IMR-90 (cell line): ENCODE measurements around the gene IGFBP1. TPM values are rescaled to one million over a fixed set of nuclear protein-coding genes. Genes with fewer than 3 reads are reported as not detected.
A peak's percentile ranks its signal among the peaks of the same experiment; 100 is the strongest.

Source experiments
- ATAC-seq: fragments of 200-7000 bp; cut with Tn5 transposase; 2 replicates; pipeline ENCODE4 v1.9.1; 2020; ENCODE audit warnings: low read depth, mild to moderate bottlenecking, moderate library complexity
- BruUV-seq: library from RNA; stranded (reverse); fragments of 400-500 nt; replicated peaks from 2 replicates; lab custom pipeline; 2021; lab: Mats Ljungman, UMichigan
- CTCF ChIA-PET: fragments of 300-600 bp; formaldehyde crosslinking; extraction: SDS; loops from one replicate; lab custom pipeline; 2021; ENCODE audit warnings: antibody characterized with exemption; lab: Yijun Ruan, JAX
- POLR2A ChIA-PET: fragments of 300-600 bp; sonication (Branson Sonifier 250); formaldehyde crosslinking; loops from one replicate; lab custom pipeline; 2022; ENCODE audit warnings: antibody characterized with exemption; ENCODE audit not compliant: unreplicated experiment; lab: Charles Lee
- DNase-seq: peaks from one replicate; pipeline ENCODE4 v3.0.0; 2013
- H2AFZ ChIP-seq: replicated peaks from 2 replicates; pipeline ENCODE3; 2013; ENCODE audit warnings: low read length, mild to moderate bottlenecking; ENCODE audit not compliant: poor library complexity
- H2AK5ac ChIP-seq: 2 replicates; pipeline ENCODE4 v1.6.1; 2013; ENCODE audit warnings: low read depth, low read length, inconsistent platforms
- H2AK9ac ChIP-seq: replicated peaks from 2 replicates; pipeline ENCODE3; 2013; ENCODE audit warnings: mild to moderate bottlenecking, low read depth, low read length, moderate library complexity; ENCODE audit not compliant: poor library complexity
- H2BK120ac ChIP-seq: 2 replicates; pipeline ENCODE4 v1.6.1; 2013; ENCODE audit warnings: low read depth, low read length, inconsistent platforms
- H2BK15ac ChIP-seq: 3 replicates; pipeline ENCODE4 v1.6.1; 2013; ENCODE audit warnings: low read depth, low read length, inconsistent platforms
- H2BK20ac ChIP-seq: 2 replicates; pipeline ENCODE4 v1.6.1; 2013; ENCODE audit warnings: low read depth, mild to moderate bottlenecking, inconsistent platforms, low read length, moderate library complexity
- H2BK5ac ChIP-seq: 2 replicates; pipeline ENCODE4 v1.6.1; 2013; ENCODE audit warnings: mild to moderate bottlenecking, low read depth, low read length, inconsistent platforms; ENCODE audit not compliant: poor library complexity, severe bottlenecking
- H3K14ac ChIP-seq: replicated peaks from 2 replicates; pipeline ENCODE4 v1.6.1; 2013; ENCODE audit warnings: low read depth, low read length, inconsistent platforms
- H3K18ac ChIP-seq: 2 replicates; pipeline ENCODE4 v1.6.1; 2013; ENCODE audit warnings: low read depth, low read length, control low read depth
- H3K23ac ChIP-seq: 2 replicates; pipeline ENCODE4 v1.6.1; 2013; ENCODE audit warnings: low read depth, low read length, inconsistent platforms
- H3K27ac ChIP-seq: 2 replicates; pipeline ENCODE4 v1.5.1; 2013; ENCODE audit warnings: mild to moderate bottlenecking, control low read depth, low read length; ENCODE audit not compliant: insufficient read depth
- H3K27me3 ChIP-seq: 2 replicates; pipeline ENCODE4 v1.6.1; 2013; ENCODE audit warnings: low read length; ENCODE audit not compliant: control insufficient read depth, insufficient read depth
- H3K36me3 ChIP-seq: 2 replicates; pipeline ENCODE4 v1.6.1; 2013; ENCODE audit warnings: low read length, mixed read lengths; ENCODE audit not compliant: control insufficient read depth, insufficient read depth
- H3K4ac ChIP-seq: 2 replicates; pipeline ENCODE4 v1.6.1; 2013; ENCODE audit warnings: low read depth, low read length, inconsistent platforms
- H3K4me1 ChIP-seq: 2 replicates; pipeline ENCODE4 v1.6.1; 2013; ENCODE audit warnings: low read length, mixed read lengths; ENCODE audit not compliant: control insufficient read depth, insufficient read depth
- H3K4me2 ChIP-seq: 2 replicates; pipeline ENCODE4 v1.6.1; 2013; ENCODE audit warnings: low read depth, mild to moderate bottlenecking, control low read depth, low read length, moderate library complexity
- H3K4me3 ChIP-seq: 2 replicates; pipeline ENCODE4 v1.5.1; 2013; ENCODE audit warnings: low read depth, mild to moderate bottlenecking, control low read depth, low read length, moderate library complexity; ENCODE audit not compliant: insufficient read depth
- H3K56ac ChIP-seq: 2 replicates; pipeline ENCODE4 v1.6.1; 2013; ENCODE audit warnings: low read length, inconsistent platforms; ENCODE audit not compliant: insufficient read depth; ENCODE audit errors: extremely low read depth
- H3K79me1 ChIP-seq, 2 experiments: 2 replicates each; pipeline ENCODE4 v1.6.1; 2013; ENCODE audit warnings: low read length in 2 of 2, inconsistent platforms in 1 of 2, low read depth in 1 of 2
- H3K9ac ChIP-seq: 2 replicates; pipeline ENCODE4 v1.6.1; 2013; ENCODE audit warnings: low read depth, low read length, control low read depth
- H3K9me1 ChIP-seq: 2 replicates; pipeline ENCODE4 v1.6.1; 2013; ENCODE audit warnings: low read length, inconsistent platforms; ENCODE audit not compliant: insufficient read depth
- H3K9me3 ChIP-seq: 2 replicates; pipeline ENCODE4 v1.6.1; 2013; ENCODE audit warnings: low read length; ENCODE audit not compliant: control insufficient read depth, insufficient read depth
- H4K20me1 ChIP-seq: 2 replicates; pipeline ENCODE4 v1.6.1; 2013; ENCODE audit warnings: low read length, inconsistent platforms; ENCODE audit not compliant: insufficient read depth
- H4K5ac ChIP-seq: 2 replicates; pipeline ENCODE4 v1.6.1; 2013; ENCODE audit warnings: mild to moderate bottlenecking, low read depth, low read length, control low read depth
- H4K8ac ChIP-seq, 2 experiments: 2 replicates each; pipeline ENCODE4 v1.6.1; 2013; ENCODE audit warnings: low read depth in 2 of 2, low read length in 2 of 2, control low read depth in 1 of 2, inconsistent platforms in 1 of 2
- H4K91ac ChIP-seq: 2 replicates; pipeline ENCODE4 v1.6.1; 2013; ENCODE audit warnings: low read depth, low read length, inconsistent platforms; ENCODE audit not compliant: insufficient read depth
- SMC3 ChIP-seq: fragments of 150-350 bp; IDR thresholded peaks from 2 replicates; pipeline ENCODE4 v1.6.1; 2016; ENCODE audit warnings: low read depth, mild to moderate bottlenecking, antibody characterized with exemption, low read length, moderate library complexity
- WGBS, 2 experiments: methylation state at CpG; one replicate each; pipeline versions ENCODE4 v1.1.5 to v1.1.7; 2013; ENCODE audit warnings: missing lambda C conversion rate in 2 of 2; ENCODE audit not compliant: insufficient read length in 1 of 2; ENCODE audit errors: extremely low coverage in 2 of 2; 5-methylcytosine and 5-hydroxymethylcytosine counted together
- dilution Hi-C: fragments of 300-500 bp; cut with HindIII; formaldehyde crosslinking; loops from one replicate; pipeline ENCODE4 v1.14.3; 2018; ENCODE audit warnings: low sequenced_read_pairs; ENCODE audit not compliant: unreplicated experiment
- in situ Hi-C: fragments of 300-500 bp; cut with MboI; formaldehyde crosslinking; loops from 3 replicates; pipeline ENCODE4 v1.14.3; 2019; ENCODE audit warnings: low sequenced_read_pairs, inconsistent platforms, mixed read lengths
- intact Hi-C: fragments of 100-400 bp; cut with micrococcal nuclease; formaldehyde crosslinking; loops from 2 replicates; pipeline ENCODE4 v1.10.0; 2022
- polyA plus RNA-seq, 3 experiments: library from polyadenylated mRNA; depleted of rRNA; stranded (reverse); fragments of >200 nt; gene quantifications; 2 replicates each; pipeline ENCODE4 v1.2.3, GENCODE V29; 2012; ENCODE audit warnings: low replicate concordance in 1 of 3
- total RNA-seq: library from RNA; depleted of rRNA; stranded (reverse); fragments of >200 nt; gene quantifications from 2 replicates; pipeline ENCODE4 v1.2.3, GENCODE V29; 2012

Gene IGFBP1
- total and polyA plus RNA-seq, 2 of the 4 experiments (the other 2 are of a cell fraction): not detected

DNA sequence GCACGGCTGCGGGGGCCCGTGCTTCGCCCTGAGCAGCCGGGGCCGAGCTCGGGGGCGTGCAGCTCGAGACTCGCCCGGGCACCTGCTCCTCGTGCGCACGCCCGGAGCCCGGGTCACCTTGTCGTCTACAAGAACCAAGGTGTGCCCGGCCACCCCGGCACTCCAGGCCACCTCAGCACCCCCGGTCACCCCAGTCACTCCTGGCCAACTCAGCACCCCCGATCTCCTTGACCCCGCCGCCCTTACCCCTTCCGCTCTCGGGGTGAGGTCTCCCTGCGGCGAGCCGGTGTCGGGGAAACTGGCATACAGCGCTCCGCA lies 33.1 kb downstream of the IGFBP1 start:
- no peak overlapping the region for H2BK15ac ChIP-seq
- in situ Hi-C loops: loop anchor here (5.0 to 25.0 kb wide), 3 partner anchors 431 to 1166 kb away; no protein-coding TSS in a partner anchor

More for the DNA sequence above, 33.1 kb downstream of the IGFBP1 start:
- DNase-seq (no peak), ATAC-seq (no peak)
- Histone ChIP-seq H3K36me3 (peaks cover 5% of the 10 kb centered on the region), H3K27ac (no peak overlapping the region; the same call in 1 of the 2 replicates), H4K5ac (no peak overlapping the region), H3K9ac (no peak overlapping the region; the same call in 1 of the 2 replicates), H2BK20ac (no peak overlapping the region), H3K4me2 (peak overlapping the region; percentile 74), H2AK5ac (peak overlapping the region; percentile 5; the same call in 1 of the 2 replicates), H4K91ac (no peak overlapping the region), H2AK9ac (peak overlapping the region; percentile 75), H2BK5ac (no peak overlapping the region), H4K20me1 (peaks cover 25% of the 10 kb centered on the region), H3K4me3 (peak overlapping the region; percentile 85), H2BK120ac (peak overlapping the region; percentile 29; the same call in 1 of the 2 replicates), H3K18ac (no peak overlapping the region), H3K23ac (no peak overlapping the region), H3K4me1 (peaks cover 17% of the 10 kb centered on the region), H4K8ac (peak overlapping the region in 1 of 2 experiments; percentile 11; a peak in 1 of 4 replicates), H3K4ac (peak overlapping the region; percentile 29; the same call in 1 of the 2 replicates), H3K9me1 (peaks cover 15% of the 10 kb centered on the region), H2AFZ (peak overlapping the region; percentile 92), H3K79me1 (peaks cover 12 to 23% of the 10 kb centered on the region in 2 experiments; a peak in 3 of 4 replicates), H3K56ac (no peak overlapping the region), H3K9me3 (no peaks in the 10 kb centered on the region), H3K27me3 (no peaks in the 10 kb centered on the region), H3K14ac (no peak overlapping the region)
- POLR2A ChIA-PET: interaction anchor here (0.7 kb wide), 1 partner anchor 132 kb away, joined by 3 read pairs; no protein-coding TSS in a partner anchor
- no peak for TF ChIP-seq SMC3
- intact Hi-C loops: loop anchor here (5.0 to 10.0 kb wide), 6 partner anchors 113 to 831 kb away; no protein-coding TSS in a partner anchor
- 10% methylated on average over 2 of the region's 31 CpGs; no CpG with 5 or more reads in 1 of the 2 experiments for WGBS, 2 experiments
- dilution Hi-C loops: no loop called here
- CTCF ChIA-PET: interaction anchor here (0.6 to 1.2 kb wide), 3 partner anchors 299 to 1198 kb away, joined by 3 to 4 read pairs (median 3); no protein-coding TSS in a partner anchor
- BruUV-seq: no TSS peak
